ENCODE measurements around the gene PAK3.

PAK3 gene

DNA sequence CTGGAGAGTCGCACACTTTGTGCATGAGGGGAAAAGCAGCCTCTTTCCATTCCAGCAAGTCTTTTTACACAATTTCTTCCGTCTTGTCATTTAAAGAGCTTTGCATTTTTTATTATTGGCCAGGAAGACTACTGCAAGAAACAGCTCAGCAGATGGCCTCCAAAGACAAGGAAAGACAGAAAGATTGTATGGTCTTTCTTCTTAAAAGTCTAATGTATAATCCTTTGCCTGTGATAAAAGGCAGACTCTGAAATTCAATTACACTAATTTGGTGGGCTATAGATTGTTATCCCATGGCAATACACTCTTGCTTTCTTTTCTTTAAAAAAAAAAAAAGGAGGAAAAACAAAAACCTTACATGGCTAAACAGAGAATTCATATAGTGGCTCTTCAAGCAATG lies 168.4 kb downstream of the PAK3 start:
- FAIRE-seq, result no peak

- FAIRE-seq, result no peak
Measured at GRCh38 chrX:111265486-111265885, 169.5 kb downstream of the PAK3 start.

- FAIRE-seq, result no peak
Measured at GRCh38 chrX:111268506-111268905, 172.5 kb downstream of the PAK3 start.

DNA sequence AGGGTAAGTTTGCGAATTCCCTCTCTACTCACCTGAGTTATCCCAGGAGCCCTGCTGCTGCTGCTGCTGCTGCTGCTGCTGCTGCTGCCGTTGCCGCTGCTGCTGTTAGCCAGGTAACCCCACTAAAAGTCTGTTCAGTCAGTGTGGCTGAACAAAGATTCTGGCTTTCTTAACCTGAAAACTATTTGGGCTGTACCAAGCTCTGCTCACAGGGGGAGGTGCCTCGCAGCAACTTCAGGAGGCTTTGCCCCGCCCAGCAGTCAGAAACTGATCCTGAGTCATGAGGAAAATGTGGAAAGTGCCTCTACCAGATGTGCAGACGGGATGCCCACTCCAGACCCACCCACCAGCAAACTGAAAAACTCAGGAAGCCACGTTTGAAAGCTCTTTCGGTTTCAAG lies 174.3 kb downstream of the PAK3 start, which contains the start of gene CAPN6:
Gene CAPN6 (minus strand): TSS at position 145 of the 400 bp plus-strand sequence. CDS start 6,547 bp downstream, outside the sequence.
- no peak for FAIRE-seq
